Astrocyte (in vitro differentiated cells and primary cell): ENCODE data around the gene DTNB.

Source experiments
- EZH2 ChIP-seq: IDR thresholded peaks from 2 replicates; pipeline ENCODE4 v1.6.1; 2012; ENCODE audit warnings: mild to moderate bottlenecking, low read length, inconsistent platforms; ENCODE audit not compliant: insufficient read depth
- TF ChIP-seq, protein P1 (sequence below): IDR thresholded peaks from 2 replicates; pipeline ENCODE4 v1.5.1; 2011; ENCODE audit warnings: low read depth, mild to moderate bottlenecking, inconsistent platforms, low read length, moderate library complexity; ENCODE audit not compliant: insufficient read depth

- TF ChIP-seq EZH2: no peak
- TF ChIP-seq, protein P1, sequence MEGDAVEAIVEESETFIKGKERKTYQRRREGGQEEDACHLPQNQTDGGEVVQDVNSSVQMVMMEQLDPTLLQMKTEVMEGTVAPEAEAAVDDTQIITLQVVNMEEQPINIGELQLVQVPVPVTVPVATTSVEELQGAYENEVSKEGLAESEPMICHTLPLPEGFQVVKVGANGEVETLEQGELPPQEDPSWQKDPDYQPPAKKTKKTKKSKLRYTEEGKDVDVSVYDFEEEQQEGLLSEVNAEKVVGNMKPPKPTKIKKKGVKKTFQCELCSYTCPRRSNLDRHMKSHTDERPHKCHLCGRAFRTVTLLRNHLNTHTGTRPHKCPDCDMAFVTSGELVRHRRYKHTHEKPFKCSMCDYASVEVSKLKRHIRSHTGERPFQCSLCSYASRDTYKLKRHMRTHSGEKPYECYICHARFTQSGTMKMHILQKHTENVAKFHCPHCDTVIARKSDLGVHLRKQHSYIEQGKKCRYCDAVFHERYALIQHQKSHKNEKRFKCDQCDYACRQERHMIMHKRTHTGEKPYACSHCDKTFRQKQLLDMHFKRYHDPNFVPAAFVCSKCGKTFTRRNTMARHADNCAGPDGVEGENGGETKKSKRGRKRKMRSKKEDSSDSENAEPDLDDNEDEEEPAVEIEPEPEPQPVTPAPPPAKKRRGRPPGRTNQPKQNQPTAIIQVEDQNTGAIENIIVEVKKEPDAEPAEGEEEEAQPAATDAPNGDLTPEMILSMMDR: no peak
Observed at GRCh38 chr2:25409468-25409867, 263.9 kb downstream of the DTNB start.
